Activated T-cell treated with anti-CD3 and anti-CD28 coated beads, Interleukin-2, amount 50 U/mL, for 48 hours (primary cell): ENCODE results near the gene ICE1.
A peak's percentile ranks its signal among the peaks of the same experiment; 100 is the strongest.
"Not testable (repeated sequence)": the region's sequence is repeated elsewhere in the genome, so short reads cannot be mapped to it uniquely, and the experiment has no call there.

Experiments used
- DNase-seq, 2 experiments: peaks; one replicate each; pipeline ENCODE4 v3.0.0-alpha.2; 2020

Gene ICE1

GRCh38 chr5:5401095-5401494 lies 21.4 kb upstream of the ICE1 start:
- DNase-seq, result no peak

- DNase-seq, result no peak
These were observed 18.7 kb upstream of the ICE1 start for GRCh38 chr5:5403741-5404140.

GRCh38 chr5:5404381-5404780 lies 18.1 kb upstream of the ICE1 start:
- no peak for DNase-seq

- DNase-seq, result no peak
These were observed 17.0 kb upstream of the ICE1 start for GRCh38 chr5:5405441-5405840.

GRCh38 chr5:5407924-5408323 lies 14.6 kb upstream of the ICE1 start:
- DNase-seq, result no peak

- DNase-seq, result peak in 1 of 2 experiments; percentile 20
These were observed 13.2 kb upstream of the ICE1 start for GRCh38 chr5:5409151-5409810.

GRCh38 chr5:5413856-5414255 lies 8.6 kb upstream of the ICE1 start:
- not testable (repeated sequence) for DNase-seq

GRCh38 chr5:5414999-5415398 lies 7.5 kb upstream of the ICE1 start:
- DNase-seq, result no peak

- DNase-seq, result no peak
These were observed 5.7 kb upstream of the ICE1 start for GRCh38 chr5:5416733-5417132.

- DNase-seq, result no peak
These were observed 4.5 kb upstream of the ICE1 start for GRCh38 chr5:5418006-5418405.

GRCh38 chr5:5418764-5419163 lies 3.7 kb upstream of the ICE1 start:
- DNase-seq, result no peak

- no peak for DNase-seq
These were observed 2.9 kb upstream of the ICE1 start for GRCh38 chr5:5419291-5420210.

GRCh38 chr5:5420251-5420650 lies 2.2 kb upstream of the ICE1 start:
- DNase-seq, result no peak

- DNase-seq, result peak; percentile 33 to 38
These were observed 1.1 kb upstream of the ICE1 start for GRCh38 chr5:5421149-5421960.

GRCh38 chr5:5422819-5423515 lies 490 bp downstream of the ICE1 start:
- peak in 1 of 2 experiments; percentile 33 for DNase-seq

- no peak for DNase-seq
These were observed 1.1 kb downstream of the ICE1 start for GRCh38 chr5:5423586-5423985.

GRCh38 chr5:5424736-5425135 lies 2.3 kb downstream of the ICE1 start:
- peak; percentile 38 to 45 for DNase-seq

- DNase-seq, result no peak
These were observed 7.7 kb downstream of the ICE1 start for GRCh38 chr5:5430136-5430535.

GRCh38 chr5:5432020-5432707 lies 9.7 kb downstream of the ICE1 start:
- DNase-seq, result no peak

GRCh38 chr5:5436203-5436760 lies 13.8 kb downstream of the ICE1 start:
- DNase-seq, result no peak
